ENCODE data around the gene GRWD1.

Gene GRWD1

DNA sequence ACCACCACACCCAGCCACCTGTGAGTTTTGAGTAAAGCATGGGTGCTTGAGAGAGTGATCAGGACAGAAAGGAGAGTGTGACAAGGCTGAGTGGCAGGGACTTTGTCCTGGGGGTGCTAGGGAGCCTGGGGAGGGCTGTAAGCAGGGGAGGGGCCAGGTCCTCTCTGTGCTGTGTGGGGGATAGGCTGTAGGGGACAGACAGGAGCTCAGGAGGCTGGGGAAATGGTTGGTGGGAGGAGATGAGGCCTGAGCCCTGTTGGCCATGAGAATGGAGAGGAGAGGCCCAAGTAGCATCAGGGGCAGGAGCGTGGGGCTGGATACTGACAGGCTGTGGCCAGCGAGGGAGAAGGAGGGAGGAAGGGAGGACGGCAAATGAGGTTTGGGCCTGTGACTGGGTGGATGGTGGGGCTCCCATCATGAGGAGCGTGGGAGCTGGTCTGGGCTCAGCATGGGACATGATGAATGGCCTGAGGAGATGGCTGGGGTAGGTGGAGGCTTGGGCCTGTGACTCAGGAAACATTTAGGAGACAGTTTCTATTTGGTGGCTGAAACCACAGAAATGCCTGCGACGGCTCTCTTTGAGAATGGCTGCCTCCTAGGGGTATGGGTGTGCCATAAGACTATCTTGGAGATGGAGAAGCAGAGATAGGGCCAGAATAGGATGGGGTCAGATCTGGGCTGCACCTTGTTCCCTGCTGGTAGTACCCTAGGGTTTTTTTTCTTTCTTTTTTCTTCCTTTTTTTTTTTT, 27.3 kb upstream of the GRWD1 start (continued):
- no peak for TF ChIP-seq TOX (CRISPR knock-in tag; IDR thresholded peaks at IDR 0.05; ENCODE audit: borderline replicate concordance)
- no peak for TF ChIP-seq ISL1 (CRISPR knock-in tag; IDR thresholded peaks at IDR 0.05)
- no peak for TF ChIP-seq ZFP30 (CRISPR knock-in tag; IDR thresholded peaks at IDR 0.05)
- TF ChIP-seq BACH2 (CRISPR knock-in tag; IDR thresholded peaks at IDR 0.05; ENCODE audit: borderline replicate concordance): no peak
- no peak for TF ChIP-seq GLIS3 (CRISPR knock-in tag; IDR thresholded peaks at IDR 0.05)

DNA sequence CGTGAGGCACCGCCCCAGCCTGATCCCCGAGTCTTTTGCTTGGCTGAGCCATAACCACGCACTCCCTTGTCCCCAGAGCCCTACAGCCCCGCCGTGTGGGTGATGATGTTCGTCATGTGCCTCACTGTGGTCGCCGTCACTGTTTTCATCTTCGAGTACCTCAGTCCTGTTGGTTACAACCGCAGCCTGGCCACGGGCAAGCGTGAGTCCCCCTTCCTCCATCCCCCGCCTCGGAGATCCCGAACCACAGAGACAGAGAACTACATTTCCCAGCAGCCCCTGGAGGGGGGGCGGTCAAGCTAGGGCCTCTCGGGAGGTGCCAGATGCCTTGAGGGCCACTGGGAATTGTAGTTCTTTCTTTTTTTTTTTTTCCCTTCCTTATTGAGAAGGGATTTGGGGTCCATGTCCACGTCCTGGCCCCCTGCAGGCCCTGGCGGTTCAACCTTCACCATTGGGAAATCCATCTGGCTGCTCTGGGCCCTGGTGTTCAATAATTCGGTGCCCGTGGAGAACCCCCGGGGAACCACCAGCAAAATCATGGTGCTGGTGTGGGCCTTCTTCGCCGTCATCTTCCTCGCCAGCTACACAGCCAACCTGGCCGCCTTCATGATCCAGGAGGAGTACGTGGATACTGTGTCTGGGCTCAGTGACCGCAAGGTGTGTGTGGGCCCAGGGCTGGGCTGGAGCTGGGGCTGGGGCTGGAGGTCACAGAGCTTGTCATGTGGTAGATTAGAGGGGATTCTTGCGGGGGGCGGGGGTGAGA, 26.4 kb upstream of the GRWD1 start:
- ATAC-seq: peak; percentile 86
- no peak for TF ChIP-seq TSHZ2 (CRISPR knock-in tag; IDR thresholded peaks at IDR 0.05)
- TF ChIP-seq ISL1 (CRISPR knock-in tag; IDR thresholded peaks at IDR 0.05): no peak
- no peak for TF ChIP-seq RARB (CRISPR knock-in tag; IDR thresholded peaks at IDR 0.05)
- no peak for TF ChIP-seq CSDC2 (CRISPR knock-in tag; IDR thresholded peaks at IDR 0.05)
- TF ChIP-seq, protein P1, sequence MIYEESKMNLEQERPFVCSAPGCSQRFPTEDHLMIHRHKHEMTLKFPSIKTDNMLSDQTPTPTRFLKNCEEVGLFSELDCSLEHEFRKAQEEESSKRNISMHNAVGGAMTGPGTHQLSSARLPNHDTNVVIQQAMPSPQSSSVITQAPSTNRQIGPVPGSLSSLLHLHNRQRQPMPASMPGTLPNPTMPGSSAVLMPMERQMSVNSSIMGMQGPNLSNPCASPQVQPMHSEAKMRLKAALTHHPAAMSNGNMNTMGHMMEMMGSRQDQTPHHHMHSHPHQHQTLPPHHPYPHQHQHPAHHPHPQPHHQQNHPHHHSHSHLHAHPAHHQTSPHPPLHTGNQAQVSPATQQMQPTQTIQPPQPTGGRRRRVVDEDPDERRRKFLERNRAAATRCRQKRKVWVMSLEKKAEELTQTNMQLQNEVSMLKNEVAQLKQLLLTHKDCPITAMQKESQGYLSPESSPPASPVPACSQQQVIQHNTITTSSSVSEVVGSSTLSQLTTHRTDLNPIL (CRISPR knock-in tag; IDR thresholded peaks at IDR 0.05; ENCODE audit: low read depth): no peak
- no peak for TF ChIP-seq ESRRG (CRISPR knock-in tag; IDR thresholded peaks at IDR 0.05)
- no peak for TF ChIP-seq PPARA (CRISPR knock-in tag; IDR thresholded peaks at IDR 0.05; ENCODE audit: borderline replicate concordance)
- no peak for TF ChIP-seq ZNF70 (CRISPR knock-in tag; IDR thresholded peaks at IDR 0.05)
- TF ChIP-seq TOX (CRISPR knock-in tag; IDR thresholded peaks at IDR 0.05; ENCODE audit: borderline replicate concordance): no peak
- no peak for TF ChIP-seq ZNF8 (CRISPR knock-in tag; IDR thresholded peaks at IDR 0.05)
- TF ChIP-seq ZC3H10 (CRISPR knock-in tag; IDR thresholded peaks at IDR 0.05): no peak
- TF ChIP-seq TCF4 (CRISPR knock-in tag; IDR thresholded peaks at IDR 0.05; ENCODE audit: borderline replicate concordance): no peak
- TF ChIP-seq PATZ1 (CRISPR knock-in tag; IDR thresholded peaks at IDR 0.05; ENCODE audit: borderline replicate concordance): no peak

GRCh38 chr19:48421548-48421947, 24.2 kb upstream of the GRWD1 start:
- TF ChIP-seq PATZ1 (CRISPR knock-in tag; IDR thresholded peaks at IDR 0.05; ENCODE audit: borderline replicate concordance) (no peak), CSDC2 (CRISPR knock-in tag; IDR thresholded peaks at IDR 0.05) (no peak), GLIS3 (CRISPR knock-in tag; IDR thresholded peaks at IDR 0.05) (no peak), ZC3H10 (CRISPR knock-in tag; IDR thresholded peaks at IDR 0.05) (no peak), ZNF8 (CRISPR knock-in tag; IDR thresholded peaks at IDR 0.05) (no peak), PPARA (CRISPR knock-in tag; IDR thresholded peaks at IDR 0.05; ENCODE audit: borderline replicate concordance) (no peak), ISL1 (CRISPR knock-in tag; IDR thresholded peaks at IDR 0.05) (no peak), BACH2 (CRISPR knock-in tag; IDR thresholded peaks at IDR 0.05; ENCODE audit: borderline replicate concordance) (no peak), SNAI2 (CRISPR knock-in tag; IDR thresholded peaks at IDR 0.05) (no peak), CSRNP3 (CRISPR knock-in tag; IDR thresholded peaks at IDR 0.05) (no peak), ARNTL (CRISPR knock-in tag; IDR thresholded peaks at IDR 0.05; ENCODE audit: borderline replicate concordance, low read depth) (no peak), OSR1 (CRISPR knock-in tag; IDR thresholded peaks at IDR 0.05) (no peak), ZNF70 (CRISPR knock-in tag; IDR thresholded peaks at IDR 0.05) (no peak), ZFP30 (CRISPR knock-in tag; IDR thresholded peaks at IDR 0.05) (no peak), RARB (CRISPR knock-in tag; IDR thresholded peaks at IDR 0.05) (no peak), TCF4 (CRISPR knock-in tag; IDR thresholded peaks at IDR 0.05; ENCODE audit: borderline replicate concordance) (no peak), ZFP3 (CRISPR knock-in tag; IDR thresholded peaks at IDR 0.05) (no peak)
- TF ChIP-seq, protein P1 (CRISPR knock-in tag; IDR thresholded peaks at IDR 0.05; ENCODE audit: low read depth): no peak
- TF ChIP-seq, protein P2, sequence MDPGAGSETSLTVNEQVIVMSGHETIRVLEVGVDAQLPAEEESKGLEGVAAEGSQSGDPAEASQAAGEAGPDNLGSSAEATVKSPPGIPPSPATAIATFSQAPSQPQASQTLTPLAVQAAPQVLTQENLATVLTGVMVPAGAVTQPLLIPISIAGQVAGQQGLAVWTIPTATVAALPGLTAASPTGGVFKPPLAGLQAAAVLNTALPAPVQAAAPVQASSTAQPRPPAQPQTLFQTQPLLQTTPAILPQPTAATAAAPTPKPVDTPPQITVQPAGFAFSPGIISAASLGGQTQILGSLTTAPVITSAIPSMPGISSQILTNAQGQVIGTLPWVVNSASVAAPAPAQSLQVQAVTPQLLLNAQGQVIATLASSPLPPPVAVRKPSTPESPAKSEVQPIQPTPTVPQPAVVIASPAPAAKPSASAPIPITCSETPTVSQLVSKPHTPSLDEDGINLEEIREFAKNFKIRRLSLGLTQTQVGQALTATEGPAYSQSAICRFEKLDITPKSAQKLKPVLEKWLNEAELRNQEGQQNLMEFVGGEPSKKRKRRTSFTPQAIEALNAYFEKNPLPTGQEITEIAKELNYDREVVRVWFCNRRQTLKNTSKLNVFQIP (CRISPR knock-in tag; IDR thresholded peaks at IDR 0.05; ENCODE audit: borderline replicate concordance, low read depth): no peak
- no peak for ATAC-seq

Data from SK-N-SH treated with all-trans-retinoic acid at 6 μM for 48 hours (cell line).